Measurements from ENCODE around the gene VPS35L. TPM values are rescaled to one million over a fixed set of nuclear protein-coding genes. Genes with fewer than 3 reads are reported as not detected.

The VPS35L gene
- total and polyA plus RNA-seq, 2 donors (not counting 1 experiment from before 2014, with no cell fraction given), result 17.5 to 62.1 TPM

DNA sequence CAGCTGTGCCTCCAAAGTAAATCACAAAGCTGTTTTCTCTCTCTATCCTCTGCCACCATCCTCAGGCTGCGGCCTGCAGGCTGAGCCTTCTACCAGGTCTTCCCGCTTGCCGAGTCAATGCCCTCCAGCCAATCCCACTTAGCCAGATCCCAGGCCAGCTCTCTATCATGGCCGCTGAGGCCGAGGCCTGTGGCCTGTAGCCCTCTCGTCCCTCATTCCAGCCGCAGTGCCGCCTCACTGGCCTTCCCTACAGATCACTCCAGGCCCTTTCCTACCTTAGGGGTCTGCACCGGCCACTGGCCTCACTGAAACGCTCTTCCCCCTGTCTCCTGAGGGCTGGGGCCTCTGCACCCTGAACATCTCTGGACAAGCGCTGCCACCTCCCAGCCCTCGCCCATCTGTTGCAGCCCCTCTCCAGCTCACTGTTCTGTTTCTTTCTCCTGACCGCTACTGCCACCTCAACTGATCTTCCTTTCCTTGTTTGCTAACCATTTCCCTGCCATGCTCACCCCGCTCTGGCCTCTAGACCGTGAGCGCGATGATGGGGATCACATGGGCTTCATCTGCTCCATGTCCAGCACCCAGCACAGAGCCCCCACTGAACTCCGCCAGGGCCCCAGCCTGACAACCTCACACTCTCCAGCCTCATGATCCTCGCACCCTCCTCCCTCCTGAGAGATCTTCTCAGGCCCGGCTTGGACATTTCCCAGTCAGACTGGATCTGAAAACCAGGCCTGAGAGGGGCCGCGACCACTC lies 154.1 kb downstream of the VPS35L start:
- Mint-ChIP-seq H3K4me3 (no peak overlapping the region), H3K27me3 (no peaks in the 10 kb centered on the region), H3K9me3 (ENCODE audit: insufficient read depth) (no peaks in the 10 kb centered on the region), H3K4me1 (no peaks in the 10 kb centered on the region), H3K27ac (no peak overlapping the region)
- no peak for DNase-seq
- no peak overlapping the region for H3K4me3 ChIP-seq (ENCODE audit: control extremely low read depth in 1 of 5, extremely low read depth in 1 of 5, insufficient read depth in 1 of 5, low read depth in 2 of 5, low read length in 4 of 5)
- peaks cover 23% of the 10 kb centered on the region for H3K79me2 ChIP-seq (ENCODE audit: control insufficient read depth, insufficient read depth, low read length)
- no peak overlapping the region for H3K27ac ChIP-seq (ENCODE audit: low read length in 2 of 2)
- no peaks in the 10 kb centered on the region for H3K27me3 ChIP-seq (replicated peaks in 1 of 4; ENCODE audit: control extremely low read depth in 1 of 4, control insufficient read depth in 3 of 4, insufficient read depth in 4 of 4, low read length in 3 of 4)
- H2AFZ ChIP-seq (ENCODE audit: insufficient read depth, low read depth, low read length, poor library complexity, severe bottlenecking), result no peak overlapping the region
- no peaks in the 10 kb centered on the region for H3K9me3 ChIP-seq (ENCODE audit: control extremely low read depth in 1 of 3, control insufficient read depth in 2 of 3, insufficient read depth in 1 of 3, low read length in 2 of 3)
- TF ChIP-seq EZH2 (IDR thresholded peaks at IDR 0.05; ENCODE audit: borderline replicate concordance, insufficient read depth, low read depth, low read length, poor library complexity, severe bottlenecking), result no peak
- TF ChIP-seq, protein P1, sequence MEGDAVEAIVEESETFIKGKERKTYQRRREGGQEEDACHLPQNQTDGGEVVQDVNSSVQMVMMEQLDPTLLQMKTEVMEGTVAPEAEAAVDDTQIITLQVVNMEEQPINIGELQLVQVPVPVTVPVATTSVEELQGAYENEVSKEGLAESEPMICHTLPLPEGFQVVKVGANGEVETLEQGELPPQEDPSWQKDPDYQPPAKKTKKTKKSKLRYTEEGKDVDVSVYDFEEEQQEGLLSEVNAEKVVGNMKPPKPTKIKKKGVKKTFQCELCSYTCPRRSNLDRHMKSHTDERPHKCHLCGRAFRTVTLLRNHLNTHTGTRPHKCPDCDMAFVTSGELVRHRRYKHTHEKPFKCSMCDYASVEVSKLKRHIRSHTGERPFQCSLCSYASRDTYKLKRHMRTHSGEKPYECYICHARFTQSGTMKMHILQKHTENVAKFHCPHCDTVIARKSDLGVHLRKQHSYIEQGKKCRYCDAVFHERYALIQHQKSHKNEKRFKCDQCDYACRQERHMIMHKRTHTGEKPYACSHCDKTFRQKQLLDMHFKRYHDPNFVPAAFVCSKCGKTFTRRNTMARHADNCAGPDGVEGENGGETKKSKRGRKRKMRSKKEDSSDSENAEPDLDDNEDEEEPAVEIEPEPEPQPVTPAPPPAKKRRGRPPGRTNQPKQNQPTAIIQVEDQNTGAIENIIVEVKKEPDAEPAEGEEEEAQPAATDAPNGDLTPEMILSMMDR (IDR thresholded peaks at IDR 0.05), result no peak
- no peaks in the 10 kb centered on the region for H3K4me1 ChIP-seq (ENCODE audit: control insufficient read depth in 2 of 2, insufficient read depth in 2 of 2, low read length in 2 of 2)
- H4K20me1 ChIP-seq (ENCODE audit: control insufficient read depth, insufficient read depth, low read length, poor library complexity, severe bottlenecking), result peaks cover 12% of the 10 kb centered on the region
- no peak overlapping the region for H3K4me2 ChIP-seq (replicated peaks; ENCODE audit: low read depth, low read length, poor library complexity, severe bottlenecking)
- CTCF ChIA-PET, result no interaction called here
- 97% methylated on average over 22 of the region's 22 CpGs for WGBS (ENCODE audit: insufficient coverage)
- H3K36me3 ChIP-seq (replicated peaks in 1 of 2; ENCODE audit: control extremely low read depth in 1 of 2, control insufficient read depth in 1 of 2, extremely low read depth in 1 of 2, insufficient read depth in 2 of 2, low read length in 1 of 2), result peaks cover 0 to 64% of the 10 kb centered on the region in 2 experiments
- ATAC-seq (ENCODE audit: low read depth), result no peak
- no peak overlapping the region for H3K9ac ChIP-seq (ENCODE audit: low read length)
- POLR2A ChIA-PET, result no interaction called here
- intact Hi-C loops (cut with micrococcal nuclease), result no loop called here

DNA sequence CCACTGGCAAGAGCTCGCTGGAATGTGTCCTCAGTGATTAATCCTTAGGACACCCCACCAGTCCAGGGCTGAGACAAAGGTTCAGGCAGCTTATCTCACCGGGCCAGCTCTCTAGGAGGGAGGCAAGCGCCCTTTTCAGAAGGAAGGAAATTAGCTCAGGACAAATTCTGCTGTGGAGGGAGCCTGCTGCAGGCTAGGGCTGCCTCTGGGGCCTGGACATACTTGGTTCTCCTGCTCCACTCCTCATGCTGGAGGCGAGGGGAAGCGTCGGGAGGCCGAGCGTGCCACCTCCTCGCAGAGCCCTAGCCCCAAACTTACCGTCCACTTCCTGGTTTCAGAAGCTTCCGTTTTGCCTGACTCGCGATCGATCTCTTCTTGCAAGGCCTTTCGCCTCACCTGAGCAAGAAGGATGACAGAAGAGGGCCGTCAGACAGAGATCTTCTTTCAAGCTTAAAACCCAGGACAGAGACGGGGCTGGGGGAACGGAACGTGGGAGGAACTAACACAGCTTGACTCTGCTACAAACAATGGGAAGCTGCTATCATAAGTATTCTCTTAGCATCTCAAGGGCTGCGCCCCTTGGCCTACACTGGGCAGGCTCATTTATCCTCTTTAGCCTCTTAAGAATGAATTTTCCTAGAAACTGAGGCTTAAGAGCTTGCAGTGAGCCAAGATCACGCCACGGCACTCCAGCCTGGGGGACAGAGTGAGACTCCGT lies 154.8 kb downstream of the VPS35L start:
- Histone ChIP-seq H3K27ac (ENCODE audit: low read length in 2 of 2) (no peak overlapping the region), H3K79me2 (ENCODE audit: control insufficient read depth, insufficient read depth, low read length) (peaks cover 25% of the 10 kb centered on the region), H3K9ac (ENCODE audit: low read length) (no peak overlapping the region), H3K4me3 (ENCODE audit: control extremely low read depth in 1 of 5, extremely low read depth in 1 of 5, insufficient read depth in 1 of 5, low read depth in 2 of 5, low read length in 4 of 5) (no peak overlapping the region), H2AFZ (ENCODE audit: insufficient read depth, low read depth, low read length, poor library complexity, severe bottlenecking) (no peak overlapping the region), H3K4me2 (replicated peaks; ENCODE audit: low read depth, low read length, poor library complexity, severe bottlenecking) (no peak overlapping the region), H3K9me3 (ENCODE audit: control extremely low read depth in 1 of 3, control insufficient read depth in 2 of 3, insufficient read depth in 1 of 3, low read length in 2 of 3) (no peaks in the 10 kb centered on the region), H3K36me3 (replicated peaks in 1 of 2; ENCODE audit: control extremely low read depth in 1 of 2, control insufficient read depth in 1 of 2, extremely low read depth in 1 of 2, insufficient read depth in 2 of 2, low read length in 1 of 2) (peaks cover 0 to 56% of the 10 kb centered on the region in 2 experiments), H3K4me1 (ENCODE audit: control insufficient read depth in 2 of 2, insufficient read depth in 2 of 2, low read length in 2 of 2) (no peaks in the 10 kb centered on the region), H4K20me1 (ENCODE audit: control insufficient read depth, insufficient read depth, low read length, poor library complexity, severe bottlenecking) (peaks cover 12% of the 10 kb centered on the region), H3K27me3 (replicated peaks in 1 of 4; ENCODE audit: control extremely low read depth in 1 of 4, control insufficient read depth in 3 of 4, insufficient read depth in 4 of 4, low read length in 3 of 4) (no peaks in the 10 kb centered on the region)
- ATAC-seq (ENCODE audit: low read depth), result no peak
- ChIA-PET CTCF (interaction anchor here (1.1 kb wide), 1 partner anchor 13 kb away, joined by 4 read pairs; no protein-coding TSS in a partner anchor), POLR2A (no interaction called here)
- DNase-seq, result no peak
- WGBS (ENCODE audit: insufficient coverage), result 91% methylated on average over 20 of the region's 23 CpGs
- intact Hi-C loops (cut with micrococcal nuclease), result no loop called here
- H3K4me1 Mint-ChIP-seq, result no peaks in the 10 kb centered on the region
- no peaks in the 10 kb centered on the region for H3K9me3 Mint-ChIP-seq (ENCODE audit: insufficient read depth)
- H3K4me3 Mint-ChIP-seq, result no peak overlapping the region
- TF ChIP-seq, protein P1 (IDR thresholded peaks at IDR 0.05), result no peak
- no peak for TF ChIP-seq EZH2 (IDR thresholded peaks at IDR 0.05; ENCODE audit: borderline replicate concordance, insufficient read depth, low read depth, low read length, poor library complexity, severe bottlenecking)
- H3K27me3 Mint-ChIP-seq, result no peaks in the 10 kb centered on the region
- H3K27ac Mint-ChIP-seq, result no peak overlapping the region
